ENCODE results near the gene PRKCE. TPM values are rescaled to one million over a fixed set of nuclear protein-coding genes. Genes with fewer than 3 reads are reported as not detected.

The PRKCE gene
- total RNA-seq, 1 experiment from 2014 or later = 4.4 TPM

GRCh38 chr2:45778720-45779171, 127.3 kb downstream of the PRKCE start:
- Mint-ChIP-seq H3K9me3 (ENCODE audit: unreplicated experiment) (no peaks in the 10 kb centered on the region), H3K27me3 (ENCODE audit: insufficient read depth, unreplicated experiment) (no peaks in the 10 kb centered on the region), H3K27ac (ENCODE audit: unreplicated experiment) (no peak overlapping the region), H3K36me3 (ENCODE audit: insufficient read depth, unreplicated experiment) (no peaks in the 10 kb centered on the region), H3K4me3 (ENCODE audit: unreplicated experiment) (no peak overlapping the region), H3K4me1 (ENCODE audit: low read depth, unreplicated experiment) (no peaks in the 10 kb centered on the region)
- intact Hi-C loops (cut with micrococcal nuclease; ENCODE audit: unreplicated experiment) = loop anchor here (1.0 kb wide), 2 partner anchors 135 to 158 kb away; no protein-coding TSS in a partner anchor
- DNase-seq = peak; percentile 77 to 83
- Histone ChIP-seq H3K4me3 (ENCODE audit: low read depth, low read length) (no peak overlapping the region), H3K36me3 (ENCODE audit: control insufficient read depth, insufficient read depth, low read length) (no peaks in the 10 kb centered on the region), H3K4me1 (0 out of 2 replicates have a peak, but pooled peaks cover 5% of the 10 kb centered on the region), H3K27me3 (replicated peaks; ENCODE audit: control insufficient read depth, insufficient read depth, low read length) (no peaks in the 10 kb centered on the region; the same call in 1 of the 2 replicates), H3K9me3 (no peaks in the 10 kb centered on the region)
- POLR2A ChIA-PET = interaction anchor here (0.6 kb wide), 1 partner anchor 111 kb away, joined by 3 read pairs; no protein-coding TSS in a partner anchor
- TF ChIP-seq, protein P1, sequence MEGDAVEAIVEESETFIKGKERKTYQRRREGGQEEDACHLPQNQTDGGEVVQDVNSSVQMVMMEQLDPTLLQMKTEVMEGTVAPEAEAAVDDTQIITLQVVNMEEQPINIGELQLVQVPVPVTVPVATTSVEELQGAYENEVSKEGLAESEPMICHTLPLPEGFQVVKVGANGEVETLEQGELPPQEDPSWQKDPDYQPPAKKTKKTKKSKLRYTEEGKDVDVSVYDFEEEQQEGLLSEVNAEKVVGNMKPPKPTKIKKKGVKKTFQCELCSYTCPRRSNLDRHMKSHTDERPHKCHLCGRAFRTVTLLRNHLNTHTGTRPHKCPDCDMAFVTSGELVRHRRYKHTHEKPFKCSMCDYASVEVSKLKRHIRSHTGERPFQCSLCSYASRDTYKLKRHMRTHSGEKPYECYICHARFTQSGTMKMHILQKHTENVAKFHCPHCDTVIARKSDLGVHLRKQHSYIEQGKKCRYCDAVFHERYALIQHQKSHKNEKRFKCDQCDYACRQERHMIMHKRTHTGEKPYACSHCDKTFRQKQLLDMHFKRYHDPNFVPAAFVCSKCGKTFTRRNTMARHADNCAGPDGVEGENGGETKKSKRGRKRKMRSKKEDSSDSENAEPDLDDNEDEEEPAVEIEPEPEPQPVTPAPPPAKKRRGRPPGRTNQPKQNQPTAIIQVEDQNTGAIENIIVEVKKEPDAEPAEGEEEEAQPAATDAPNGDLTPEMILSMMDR (IDR thresholded peaks at IDR 0.05; ENCODE audit: insufficient read depth in 1 of 2, low read depth in 1 of 2, low read length in 1 of 2, severe bottlenecking in 1 of 2, unreplicated experiment in 1 of 2) = peak; percentile 55 to 64
- CTCF ChIA-PET = interaction anchor here (0.6 to 1.5 kb wide), 20 partner anchors 9 to 763 kb away, joined by 3 to 14 read pairs (median 4); no protein-coding TSS in a partner anchor
- no TSS peak for BruUV-seq (replicated peaks)

DNA sequence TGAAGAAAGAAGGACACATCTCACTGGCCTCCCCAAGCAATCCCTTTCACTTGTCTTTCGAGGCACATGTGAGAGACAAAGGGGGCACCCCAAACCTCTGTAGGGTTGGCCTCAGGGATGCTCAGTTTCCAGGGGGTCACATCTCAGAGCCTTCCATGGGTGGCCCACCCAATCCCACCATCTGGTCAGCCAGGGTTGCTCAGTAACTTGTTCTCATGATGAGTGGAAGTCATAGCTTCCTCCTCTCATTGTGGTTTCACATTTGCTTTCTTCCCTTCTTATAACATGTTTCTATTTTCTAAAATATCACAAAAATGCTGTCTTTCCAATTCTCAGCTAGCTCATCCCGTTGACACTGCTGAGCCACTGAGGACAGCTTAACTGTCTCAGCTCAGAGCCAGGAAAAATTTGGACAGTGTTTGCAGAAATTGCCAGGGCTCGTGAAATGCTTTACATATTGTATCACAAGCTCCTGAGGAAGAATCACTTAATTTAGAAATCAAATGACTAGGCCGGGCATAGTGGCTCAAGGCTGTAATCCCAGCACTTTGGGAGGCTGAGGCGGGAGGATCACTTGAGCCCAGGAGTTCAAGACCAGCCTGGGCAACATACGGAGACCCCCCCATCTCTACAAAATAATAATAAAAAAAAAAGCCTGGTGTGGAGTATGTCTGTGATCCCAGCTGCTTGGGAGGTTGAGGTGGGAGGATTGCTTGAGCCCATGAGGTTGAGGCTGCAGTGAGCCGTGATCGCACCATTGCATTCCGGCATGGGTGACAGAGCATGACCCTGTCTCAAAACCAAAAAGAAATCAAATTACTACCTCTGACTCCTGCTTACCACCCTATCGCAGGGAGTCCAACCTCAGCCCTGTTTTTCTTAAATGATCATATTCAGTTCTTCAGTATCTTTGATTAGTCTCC, 129.3 kb downstream of the PRKCE start:
- Histone ChIP-seq H3K9me3 (no peaks in the 10 kb centered on the region), H3K4me3 (ENCODE audit: low read depth, low read length) (no peak overlapping the region), H3K4me1 (0 out of 2 replicates have a peak, but pooled peaks cover 5% of the 10 kb centered on the region), H3K36me3 (ENCODE audit: control insufficient read depth, insufficient read depth, low read length) (no peaks in the 10 kb centered on the region), H3K27me3 (replicated peaks; ENCODE audit: control insufficient read depth, insufficient read depth, low read length) (no peaks in the 10 kb centered on the region)
- CTCF ChIA-PET = interaction anchor here (0.9 kb wide), 1 partner anchor 131 kb away, joined by 3 read pairs; no protein-coding TSS in a partner anchor
- Mint-ChIP-seq H3K27ac (ENCODE audit: unreplicated experiment) (no peak overlapping the region), H3K9me3 (ENCODE audit: unreplicated experiment) (no peaks in the 10 kb centered on the region), H3K4me1 (ENCODE audit: low read depth, unreplicated experiment) (no peaks in the 10 kb centered on the region), H3K36me3 (ENCODE audit: insufficient read depth, unreplicated experiment) (no peaks in the 10 kb centered on the region), H3K27me3 (ENCODE audit: insufficient read depth, unreplicated experiment) (no peaks in the 10 kb centered on the region), H3K4me3 (ENCODE audit: unreplicated experiment) (no peak overlapping the region)
- POLR2A ChIA-PET = interaction anchor here (0.7 kb wide), 1 partner anchor 122 kb away, joined by 4 read pairs; no protein-coding TSS in a partner anchor
- TF ChIP-seq, protein P1 (IDR thresholded peaks at IDR 0.05; ENCODE audit: insufficient read depth in 1 of 2, low read depth in 1 of 2, low read length in 1 of 2, severe bottlenecking in 1 of 2, unreplicated experiment in 1 of 2) = no peak
- BruUV-seq (replicated peaks) = no TSS peak
- DNase-seq = no peak
- intact Hi-C loops (cut with micrococcal nuclease; ENCODE audit: unreplicated experiment) = no loop called here

DNA sequence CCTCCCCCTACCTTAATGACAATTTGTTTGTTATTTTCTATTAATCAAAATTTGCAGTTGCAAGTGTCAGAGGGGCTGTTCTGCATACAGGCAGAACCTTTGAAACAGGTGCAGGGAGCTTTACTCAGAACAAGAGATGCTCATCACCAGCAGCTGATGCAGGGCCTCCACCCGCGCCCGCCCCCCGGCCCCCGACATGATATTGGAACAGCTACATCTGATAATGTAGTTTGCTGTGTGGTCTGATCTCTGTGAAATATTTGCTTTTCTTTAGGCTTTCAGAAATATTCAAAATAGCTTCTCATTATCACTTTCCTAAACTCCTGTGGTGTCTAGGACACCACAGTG, 130.0 kb downstream of the PRKCE start:
- H3K27me3 Mint-ChIP-seq (ENCODE audit: insufficient read depth, unreplicated experiment) = no peaks in the 10 kb centered on the region
- H3K4me1 Mint-ChIP-seq (ENCODE audit: low read depth, unreplicated experiment) = no peaks in the 10 kb centered on the region
- CTCF ChIA-PET = interaction anchor here (0.6 kb wide), 1 partner anchor 38 kb away, joined by 6 read pairs; no protein-coding TSS in a partner anchor
- no peak overlapping the region for H3K4me3 Mint-ChIP-seq (ENCODE audit: unreplicated experiment)
- POLR2A ChIA-PET = no interaction called here
- H3K36me3 Mint-ChIP-seq (ENCODE audit: insufficient read depth, unreplicated experiment) = no peaks in the 10 kb centered on the region
- Histone ChIP-seq H3K36me3 (ENCODE audit: control insufficient read depth, insufficient read depth, low read length) (no peaks in the 10 kb centered on the region), H3K9me3 (no peaks in the 10 kb centered on the region), H3K4me3 (ENCODE audit: low read depth, low read length) (no peak overlapping the region), H3K27me3 (replicated peaks; ENCODE audit: control insufficient read depth, insufficient read depth, low read length) (no peaks in the 10 kb centered on the region), H3K4me1 (0 out of 2 replicates have a peak, but pooled peaks cover 5% of the 10 kb centered on the region)
- TF ChIP-seq, protein P1 (IDR thresholded peaks at IDR 0.05; ENCODE audit: insufficient read depth in 1 of 2, low read depth in 1 of 2, low read length in 1 of 2, severe bottlenecking in 1 of 2, unreplicated experiment in 1 of 2) = no peak
- BruUV-seq (replicated peaks) = no TSS peak
- no peaks in the 10 kb centered on the region for H3K9me3 Mint-ChIP-seq (ENCODE audit: unreplicated experiment)
- DNase-seq = no peak
- no peak overlapping the region for H3K27ac Mint-ChIP-seq (ENCODE audit: unreplicated experiment)
- intact Hi-C loops (cut with micrococcal nuclease; ENCODE audit: unreplicated experiment) = no loop called here

All from Caco-2 (cell line).